ENCODE results near the gene DYNC1LI1. TPM values are rescaled to one million over a fixed set of nuclear protein-coding genes. Genes with fewer than 3 reads are reported as not detected.
A peak's percentile ranks its signal among the peaks of the same experiment; 100 is the strongest.

Gene DYNC1LI1
- total RNA-seq, 4 donors from 2014 or later: 23.5 to 46.0 (median 26.5) TPM

DNA sequence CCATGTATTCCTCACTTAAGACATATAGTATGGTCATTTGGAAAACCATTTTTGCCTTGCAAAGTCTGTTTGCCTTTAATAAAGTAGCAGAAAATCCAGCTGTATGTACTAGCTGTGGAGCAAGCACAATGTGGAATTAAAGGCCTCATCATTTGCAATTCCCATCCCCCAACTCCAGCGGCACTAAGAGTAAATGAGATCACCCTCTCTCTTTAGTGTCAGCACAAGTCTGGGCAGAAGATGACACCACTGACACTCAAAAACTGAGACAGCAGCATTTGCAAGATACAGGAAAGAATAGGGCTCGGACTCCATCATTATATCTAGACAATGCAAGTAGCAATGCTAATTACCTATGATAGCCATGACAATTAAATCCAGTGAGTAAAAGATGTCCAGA is 24.7 kb upstream of the DYNC1LI1 start:
- Histone ChIP-seq H3K27ac (no peak overlapping the region), H3K4me1 (peaks cover 5 to 29% of the 10 kb centered on the region in 2 donors), H3K27me3 (no peaks in the 10 kb centered on the region), H3K9me3 (no peaks in the 10 kb centered on the region), H3K4me3 (replicated peaks in 1 of 3) (no peak overlapping the region), H3K36me3 (no peaks in the 10 kb centered on the region)
- WGBS, 2 donors: 76 to 91% methylated on average over 2 of the region's 2 CpGs
- intact Hi-C loops (cut with DNase I): no loop called here
- DNase-seq: no peak
- no peak for TF ChIP-seq POLR2A (IDR thresholded peaks at IDR 0.05)
- TF ChIP-seq, protein P1, sequence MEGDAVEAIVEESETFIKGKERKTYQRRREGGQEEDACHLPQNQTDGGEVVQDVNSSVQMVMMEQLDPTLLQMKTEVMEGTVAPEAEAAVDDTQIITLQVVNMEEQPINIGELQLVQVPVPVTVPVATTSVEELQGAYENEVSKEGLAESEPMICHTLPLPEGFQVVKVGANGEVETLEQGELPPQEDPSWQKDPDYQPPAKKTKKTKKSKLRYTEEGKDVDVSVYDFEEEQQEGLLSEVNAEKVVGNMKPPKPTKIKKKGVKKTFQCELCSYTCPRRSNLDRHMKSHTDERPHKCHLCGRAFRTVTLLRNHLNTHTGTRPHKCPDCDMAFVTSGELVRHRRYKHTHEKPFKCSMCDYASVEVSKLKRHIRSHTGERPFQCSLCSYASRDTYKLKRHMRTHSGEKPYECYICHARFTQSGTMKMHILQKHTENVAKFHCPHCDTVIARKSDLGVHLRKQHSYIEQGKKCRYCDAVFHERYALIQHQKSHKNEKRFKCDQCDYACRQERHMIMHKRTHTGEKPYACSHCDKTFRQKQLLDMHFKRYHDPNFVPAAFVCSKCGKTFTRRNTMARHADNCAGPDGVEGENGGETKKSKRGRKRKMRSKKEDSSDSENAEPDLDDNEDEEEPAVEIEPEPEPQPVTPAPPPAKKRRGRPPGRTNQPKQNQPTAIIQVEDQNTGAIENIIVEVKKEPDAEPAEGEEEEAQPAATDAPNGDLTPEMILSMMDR (IDR thresholded peaks at IDR 0.05): no peak

DNA sequence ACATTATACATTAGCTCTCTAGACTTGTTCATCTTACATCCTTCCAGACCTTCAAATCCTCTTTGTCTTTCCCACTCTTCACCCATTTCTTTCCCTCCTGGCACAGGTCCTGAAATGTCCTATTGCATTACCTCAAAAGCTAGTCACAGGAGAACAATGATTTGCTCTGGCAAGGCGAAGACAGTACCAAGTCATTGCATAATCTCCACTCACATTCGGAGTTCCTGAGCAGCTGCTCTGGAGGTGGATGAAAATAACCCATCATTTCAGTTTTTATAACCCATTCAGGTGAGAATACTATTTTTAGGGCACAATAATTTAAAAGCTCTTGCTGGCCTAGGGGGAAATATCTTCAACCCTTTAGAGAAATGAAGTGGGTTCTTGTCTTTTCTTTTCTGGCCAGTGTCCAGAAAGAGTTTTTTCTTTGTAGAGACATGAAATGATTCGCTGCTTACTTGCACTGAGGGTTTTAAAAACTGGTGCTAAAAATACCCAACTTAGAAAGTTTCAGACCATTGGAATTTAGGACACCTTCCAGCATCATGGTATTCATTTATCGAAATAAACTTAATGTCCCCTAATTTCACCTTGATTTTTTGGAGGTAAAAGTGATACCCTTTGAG is 23.4 kb upstream of the DYNC1LI1 start:
- H3K9me3 ChIP-seq: no peaks in the 10 kb centered on the region
- H3K36me3 ChIP-seq: no peaks in the 10 kb centered on the region
- WGBS, 2 donors: 34 to 36% methylated on average over 4 of the region's 4 CpGs
- TF ChIP-seq, protein P1 (IDR thresholded peaks at IDR 0.05): no peak
- TF ChIP-seq POLR2A (IDR thresholded peaks at IDR 0.05): no peak
- intact Hi-C loops (cut with DNase I): no loop called here
- H3K27ac ChIP-seq: peak overlapping the region in 1 of 3 donors; percentile 7
- peak; percentile 27 to 39 for DNase-seq
- peaks cover 5 to 29% of the 10 kb centered on the region in 2 donors for H3K4me1 ChIP-seq
- H3K27me3 ChIP-seq: no peaks in the 10 kb centered on the region
- H3K4me3 ChIP-seq (replicated peaks in 1 of 3): no peak overlapping the region

DNA sequence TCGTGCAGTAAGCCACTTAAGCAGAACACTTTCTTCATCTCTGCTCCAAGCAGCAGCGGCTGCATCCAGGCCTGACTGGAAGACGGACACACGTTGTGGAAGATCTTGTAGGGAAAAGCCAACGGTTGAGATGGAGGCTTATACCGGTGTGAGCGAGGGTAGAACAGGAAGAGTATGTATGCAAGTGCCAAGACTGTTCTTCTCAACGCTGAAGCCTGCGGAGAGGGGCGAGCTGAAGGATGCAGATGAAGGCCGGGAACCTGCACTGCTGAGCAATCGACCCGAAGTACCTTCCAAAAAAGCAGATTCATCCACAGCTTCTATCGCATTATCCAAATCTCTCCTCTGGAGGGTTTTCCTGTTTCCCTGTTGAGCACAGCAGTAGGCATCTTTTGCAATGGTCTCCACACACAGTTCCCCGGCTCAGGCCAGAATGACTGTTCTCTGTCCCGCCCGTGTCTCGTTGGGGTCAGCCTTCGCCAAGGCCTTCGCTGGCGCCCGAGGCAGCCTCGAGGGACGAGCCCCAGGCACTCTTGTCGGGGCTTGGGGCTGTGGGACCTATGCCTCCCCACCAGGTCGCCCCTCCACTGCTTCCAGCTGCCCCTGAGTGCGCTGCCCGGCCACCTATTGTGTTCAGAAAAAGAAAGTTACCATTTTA is 22.2 kb upstream of the DYNC1LI1 start:
- no peak for TF ChIP-seq POLR2A (IDR thresholded peaks at IDR 0.05)
- TF ChIP-seq, protein P1 (IDR thresholded peaks at IDR 0.05): no peak
- intact Hi-C loops (cut with DNase I): no loop called here
- Histone ChIP-seq H3K4me1 (peaks cover 5 to 29% of the 10 kb centered on the region in 2 donors), H3K27me3 (no peaks in the 10 kb centered on the region), H3K36me3 (no peaks in the 10 kb centered on the region), H3K4me3 (replicated peaks in 1 of 3) (no peak overlapping the region), H3K27ac (no peak overlapping the region), H3K9me3 (no peaks in the 10 kb centered on the region)
- WGBS, 2 donors: 70 to 71% methylated on average over 28 of the region's 28 CpGs
- DNase-seq: no peak

DNA sequence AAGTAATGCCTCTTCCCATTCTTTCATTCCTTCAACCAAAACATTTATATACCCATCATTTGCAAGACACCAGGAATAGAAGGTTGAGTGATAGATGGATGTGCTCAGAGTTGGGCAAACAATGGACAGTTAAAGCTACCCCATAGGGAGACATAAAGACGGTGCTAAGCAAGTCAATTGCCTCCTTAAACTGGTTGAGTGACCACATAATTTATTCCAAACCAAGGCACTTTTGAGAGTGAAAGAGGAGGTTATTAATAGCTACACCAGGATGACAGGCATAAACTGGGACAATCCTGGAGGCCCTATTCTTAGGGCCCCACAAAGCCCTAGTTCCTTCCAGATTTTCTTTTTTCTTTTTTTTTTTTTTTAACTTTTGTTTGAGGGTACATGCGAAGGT is 21.4 kb upstream of the DYNC1LI1 start:
- peaks cover 5 to 29% of the 10 kb centered on the region in 2 donors for H3K4me1 ChIP-seq
- intact Hi-C loops (cut with DNase I): no loop called here

More for the DNA sequence above, 21.4 kb upstream of the DYNC1LI1 start:
- no peak for DNase-seq
- WGBS, 2 donors: 53 to 55% methylated on average over 2 of the region's 2 CpGs
- Histone ChIP-seq H3K36me3 (no peaks in the 10 kb centered on the region), H3K27me3 (no peaks in the 10 kb centered on the region), H3K27ac (no peak overlapping the region), H3K9me3 (no peaks in the 10 kb centered on the region), H3K4me3 (replicated peaks in 1 of 3) (no peak overlapping the region)
- TF ChIP-seq POLR2A (IDR thresholded peaks at IDR 0.05): no peak
- TF ChIP-seq, protein P1 (IDR thresholded peaks at IDR 0.05): no peak
